ENCODE measurements around the gene FAAP100. TPM values are rescaled to one million over a fixed set of nuclear protein-coding genes. Genes with fewer than 3 reads are reported as not detected.

Gene FAAP100
- total RNA-seq, 1 donor from 2014 or later = 21.4 TPM

DNA sequence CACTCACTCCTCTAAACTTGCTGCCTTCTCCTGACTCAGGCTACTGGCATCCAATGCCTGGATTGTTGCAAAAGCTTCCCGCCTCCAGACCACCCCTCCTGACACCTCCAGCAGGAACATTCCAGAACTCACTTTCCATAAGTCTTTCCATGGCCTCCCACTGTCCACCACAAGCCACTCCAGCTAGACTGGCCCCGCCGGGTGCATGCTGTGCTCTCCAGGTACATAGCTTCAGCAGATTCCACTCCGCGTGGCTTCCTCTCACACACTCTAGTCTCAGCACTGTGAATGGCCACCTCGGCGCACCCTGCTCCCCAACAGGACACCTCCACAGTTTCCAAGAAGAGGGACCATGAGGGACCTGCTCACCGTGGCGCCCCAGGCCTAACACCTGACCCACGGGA, 25.9 kb upstream of the FAAP100 start:
- H3K27me3 ChIP-seq = no peaks in the 10 kb centered on the region
- intact Hi-C loops (cut with DNase I) = no loop called here

DNA sequence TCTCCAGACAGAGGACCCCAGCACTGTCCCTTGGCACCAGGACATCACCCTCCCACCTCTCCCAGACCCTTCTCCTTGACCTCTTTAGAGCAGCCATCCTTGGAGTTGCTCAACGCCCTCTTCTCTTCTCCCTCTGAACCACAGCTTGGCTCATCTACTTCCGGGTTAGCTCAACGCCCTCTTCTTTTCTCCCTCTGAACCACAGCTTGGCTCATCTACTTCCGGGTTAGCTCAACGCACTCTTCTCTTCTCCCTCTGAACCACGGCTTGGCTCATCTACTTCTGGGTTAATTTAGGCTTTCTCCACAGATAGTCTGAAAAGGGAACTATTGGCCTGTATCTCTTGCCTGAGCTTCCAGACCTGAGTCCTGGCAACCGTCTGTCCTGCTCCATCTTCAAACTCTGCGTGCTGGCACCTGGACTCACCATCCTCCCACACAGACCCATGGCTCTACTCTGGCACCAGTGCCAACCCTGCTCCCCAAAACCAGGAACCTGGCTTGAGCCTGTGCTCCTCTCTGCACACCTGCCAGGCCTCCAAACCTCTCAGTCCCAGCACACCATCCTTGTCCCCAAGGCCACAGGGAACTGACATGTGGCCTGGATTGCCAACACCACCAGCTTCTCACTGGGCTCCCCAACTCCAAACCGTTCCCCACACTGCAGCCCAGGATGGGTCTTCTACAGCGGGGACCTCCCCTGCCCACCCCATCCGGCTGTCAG, 25.3 kb upstream of the FAAP100 start:
- H3K9me3 ChIP-seq = no peaks in the 10 kb centered on the region
- H3K4me1 ChIP-seq = peaks cover 25% of the 10 kb centered on the region
- intact Hi-C loops (cut with DNase I) = no loop called here
- no peaks in the 10 kb centered on the region for H3K27me3 ChIP-seq
- H3K27ac ChIP-seq = peak overlapping the region; percentile 44
- DNase-seq (ENCODE audit: extremely low spot score in 2 of 2) = no peak
- peak overlapping the region; percentile 21 to 29 for H3K4me3 ChIP-seq
- H3K36me3 ChIP-seq = peaks cover 0 to 16% of the 10 kb centered on the region in 2 donors
- TF ChIP-seq CTCF (IDR thresholded peaks at IDR 0.05) (no peak), POLR2AphosphoS5 (IDR thresholded peaks at IDR 0.05; ENCODE audit: insufficient read depth in 1 of 2, low read depth in 1 of 2) (no peak), POLR2A (IDR thresholded peaks at IDR 0.05) (no peak)

More for the DNA sequence above, 25.9 kb upstream of the FAAP100 start:
- TF ChIP-seq POLR2A (IDR thresholded peaks at IDR 0.05) = no peak
- no peak for TF ChIP-seq CTCF (IDR thresholded peaks at IDR 0.05)
- no peak for TF ChIP-seq POLR2AphosphoS5 (IDR thresholded peaks at IDR 0.05; ENCODE audit: insufficient read depth in 1 of 2, low read depth in 1 of 2)
- no peaks in the 10 kb centered on the region for H3K9me3 ChIP-seq
- DNase-seq (ENCODE audit: extremely low spot score in 2 of 2) = no peak
- H3K4me3 ChIP-seq = no peak overlapping the region
- peaks cover 25% of the 10 kb centered on the region for H3K4me1 ChIP-seq
- no peak overlapping the region for H3K27ac ChIP-seq
- peaks cover 0 to 22% of the 10 kb centered on the region in 2 donors for H3K36me3 ChIP-seq

DNA sequence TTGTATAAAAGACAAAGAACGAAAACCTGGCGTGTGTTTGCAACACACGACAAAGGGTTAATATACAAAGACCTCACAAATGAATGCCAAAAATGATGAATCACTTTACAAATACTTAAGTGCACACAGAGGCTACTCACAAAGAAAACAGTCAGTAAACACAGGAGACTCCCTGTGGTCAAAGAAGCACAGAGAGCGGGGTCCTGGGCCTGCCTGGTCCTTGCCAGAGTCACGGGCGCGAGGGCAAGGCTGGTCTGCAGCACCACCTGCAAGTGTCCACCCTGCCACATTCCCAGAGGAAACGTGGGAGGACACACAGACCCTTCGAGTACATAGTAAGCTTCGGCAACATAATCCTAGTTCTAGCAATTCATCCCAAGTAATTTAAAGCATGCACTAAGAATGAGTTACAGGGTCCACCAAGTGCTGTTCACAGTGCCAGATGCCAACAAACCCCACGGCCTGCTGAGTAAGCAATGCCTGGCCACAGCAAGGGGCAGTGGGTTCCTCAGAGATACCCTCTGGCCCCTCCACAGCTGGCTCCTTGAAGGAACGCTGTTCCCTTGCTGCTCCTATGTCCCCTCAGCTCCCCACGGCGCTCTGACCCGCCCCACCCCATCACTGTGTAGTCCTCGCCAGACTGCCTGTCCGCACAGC, 24.6 kb upstream of the FAAP100 start:
- peak overlapping the region; percentile 21 to 29 for H3K4me3 ChIP-seq
- intact Hi-C loops (cut with DNase I) = no loop called here
- H3K27me3 ChIP-seq = no peaks in the 10 kb centered on the region
- H3K9me3 ChIP-seq = no peaks in the 10 kb centered on the region
- no peak for TF ChIP-seq CTCF (IDR thresholded peaks at IDR 0.05)
- no peak for TF ChIP-seq POLR2AphosphoS5 (IDR thresholded peaks at IDR 0.05; ENCODE audit: insufficient read depth in 1 of 2, low read depth in 1 of 2)
- no peak for TF ChIP-seq POLR2A (IDR thresholded peaks at IDR 0.05)
- peaks cover 25% of the 10 kb centered on the region for H3K4me1 ChIP-seq
- H3K27ac ChIP-seq = peak overlapping the region; percentile 44
- no peak for DNase-seq (ENCODE audit: extremely low spot score in 2 of 2)
- peaks cover 0 to 14% of the 10 kb centered on the region in 2 donors for H3K36me3 ChIP-seq

GRCh38 chr17:81575836-81576235, 23.7 kb upstream of the FAAP100 start:
- TF ChIP-seq POLR2A (IDR thresholded peaks at IDR 0.05) (no peak), CTCF (IDR thresholded peaks at IDR 0.05) (no peak), POLR2AphosphoS5 (IDR thresholded peaks at IDR 0.05; ENCODE audit: insufficient read depth in 1 of 2, low read depth in 1 of 2) (no peak)
- Histone ChIP-seq H3K4me1 (peaks cover 25% of the 10 kb centered on the region), H3K27ac (no peak overlapping the region), H3K27me3 (no peaks in the 10 kb centered on the region), H3K9me3 (no peaks in the 10 kb centered on the region), H3K4me3 (no peak overlapping the region), H3K36me3 (peaks cover 0 to 19% of the 10 kb centered on the region in 2 donors)
- intact Hi-C loops (cut with DNase I) = no loop called here
- DNase-seq (ENCODE audit: extremely low spot score in 2 of 2) = no peak

DNA sequence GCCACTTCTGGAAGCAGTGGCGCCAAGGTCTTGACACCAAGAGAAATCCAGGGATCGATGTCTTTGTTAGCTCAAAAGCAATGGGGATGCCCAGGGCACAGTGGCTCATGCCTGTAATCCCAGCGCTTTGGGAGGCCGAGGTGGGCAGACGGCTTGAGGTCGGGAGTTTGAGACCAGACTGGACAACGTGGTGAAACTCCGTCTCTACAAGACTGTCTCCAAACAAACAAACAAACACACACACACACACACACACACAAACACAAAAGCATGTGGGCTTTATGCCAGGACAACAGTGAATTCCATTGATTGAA, 22.4 kb upstream of the FAAP100 start:
- no peak overlapping the region for H3K27ac ChIP-seq
- peaks cover 0 to 31% of the 10 kb centered on the region in 2 donors for H3K36me3 ChIP-seq
- peaks cover 25% of the 10 kb centered on the region for H3K4me1 ChIP-seq
- H3K9me3 ChIP-seq = no peaks in the 10 kb centered on the region
- no peaks in the 10 kb centered on the region for H3K27me3 ChIP-seq
- no peak for DNase-seq (ENCODE audit: extremely low spot score in 2 of 2)
- H3K4me3 ChIP-seq = no peak overlapping the region
- intact Hi-C loops (cut with DNase I) = no loop called here
- TF ChIP-seq POLR2AphosphoS5 (IDR thresholded peaks at IDR 0.05; ENCODE audit: insufficient read depth in 1 of 2, low read depth in 1 of 2) = no peak
- no peak for TF ChIP-seq POLR2A (IDR thresholded peaks at IDR 0.05)
- TF ChIP-seq CTCF (IDR thresholded peaks at IDR 0.05) = no peak

All from vagina (tissue), 2 donors.